HG02642 (cell line): Measurements from ENCODE around the gene ASB10.

Experiments
- ATAC-seq: cut with Tn5 transposase; IDR thresholded peaks from one replicate; pipeline ENCODE4 v1.9.1; 2021; ENCODE audit warnings: mild to moderate bottlenecking; ENCODE audit not compliant: unreplicated experiment, poor library complexity

The ASB10 gene

DNA sequence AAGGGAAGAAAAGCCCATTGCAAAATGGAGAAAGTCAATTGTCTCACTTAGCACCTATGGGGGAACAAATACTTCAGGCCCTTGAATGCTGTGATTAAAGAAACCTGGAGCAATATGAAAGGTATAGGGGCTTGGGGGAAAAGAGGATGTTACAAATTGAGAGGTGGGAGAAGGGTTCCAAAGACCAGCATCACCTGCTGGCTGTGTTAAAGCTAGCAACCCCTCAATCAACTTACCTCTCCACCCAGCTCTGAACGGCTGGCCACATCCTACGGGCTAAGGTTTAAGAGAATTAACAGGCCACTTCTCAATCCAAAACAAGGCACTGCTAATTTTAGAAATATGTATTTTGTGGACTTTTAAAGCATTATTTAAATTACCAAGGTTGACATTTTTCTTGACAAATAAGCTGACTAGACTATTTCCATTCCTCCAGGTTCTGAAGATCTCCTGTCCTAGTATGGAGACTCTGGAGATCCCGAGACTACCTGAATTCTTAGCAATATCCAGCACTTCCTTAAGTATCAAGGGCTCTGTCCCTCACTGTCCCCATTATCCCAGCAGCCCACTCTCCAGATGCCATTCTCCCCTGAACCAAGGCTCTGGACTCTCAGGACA, 24.2 kb upstream of the ASB10 start:
- no peak for ATAC-seq

DNA sequence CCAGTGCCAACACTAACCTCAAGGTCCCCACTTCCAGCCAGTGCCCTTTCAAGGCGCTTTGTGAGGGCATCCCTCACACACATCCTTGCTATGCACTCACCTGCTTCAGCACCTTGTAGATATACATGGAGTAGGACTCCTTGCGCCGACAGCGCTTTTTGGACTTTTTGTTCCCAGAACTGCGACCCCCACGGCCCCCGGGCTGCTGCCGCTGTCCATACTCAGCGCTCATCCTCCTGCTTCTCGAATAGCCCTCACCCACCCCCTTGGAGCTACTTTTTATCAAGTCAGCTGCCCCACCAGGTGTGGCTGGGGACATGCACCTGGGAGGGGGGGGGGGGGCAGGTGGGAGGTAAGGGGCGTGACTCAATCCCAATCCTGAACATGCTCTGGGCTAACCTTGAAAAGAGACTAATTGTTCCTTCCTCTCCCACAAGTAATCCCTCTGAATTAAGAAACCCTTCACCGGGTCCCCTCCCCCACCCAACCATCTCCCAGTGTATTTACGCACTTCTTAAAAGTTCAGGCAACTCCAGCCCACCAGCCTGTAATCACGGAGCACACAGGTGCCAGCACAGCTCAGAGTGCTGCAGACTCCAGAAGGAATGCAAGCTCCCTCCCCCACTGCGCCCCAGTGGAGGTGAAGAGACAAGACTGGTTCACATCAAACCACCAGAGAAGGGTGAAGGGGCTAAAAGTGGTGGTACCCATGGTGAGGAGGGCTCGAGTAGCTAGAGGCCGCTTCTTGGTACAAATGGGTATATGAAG, 23.2 kb upstream of the ASB10 start, which contains the start of gene H2BK1:
H2BK1 (minus strand) TSS at position 402 of the 768 bp plus-strand sequence; CDS start at position 232, 170 bp downstream.
- no peak for ATAC-seq

DNA sequence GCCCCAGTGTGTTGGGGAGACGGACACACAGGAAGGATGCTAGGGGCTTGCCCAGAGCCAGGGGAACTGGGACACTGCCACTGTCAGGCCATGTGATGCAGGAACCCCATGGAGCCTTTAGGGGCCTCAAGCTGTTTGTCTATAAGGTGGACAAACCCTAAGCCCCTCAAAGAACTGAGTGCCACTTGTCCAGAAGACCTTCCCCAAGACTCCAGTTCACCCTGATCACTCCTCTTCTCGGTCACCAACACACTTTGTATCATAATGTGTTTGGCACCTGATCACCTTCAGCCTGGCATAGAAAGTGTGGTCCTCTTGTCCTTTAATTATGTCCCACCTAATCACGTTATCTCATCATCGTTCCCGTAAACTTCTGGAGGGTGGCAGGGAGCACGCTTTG, 22.5 kb upstream of the ASB10 start:
- ATAC-seq, result no peak

DNA sequence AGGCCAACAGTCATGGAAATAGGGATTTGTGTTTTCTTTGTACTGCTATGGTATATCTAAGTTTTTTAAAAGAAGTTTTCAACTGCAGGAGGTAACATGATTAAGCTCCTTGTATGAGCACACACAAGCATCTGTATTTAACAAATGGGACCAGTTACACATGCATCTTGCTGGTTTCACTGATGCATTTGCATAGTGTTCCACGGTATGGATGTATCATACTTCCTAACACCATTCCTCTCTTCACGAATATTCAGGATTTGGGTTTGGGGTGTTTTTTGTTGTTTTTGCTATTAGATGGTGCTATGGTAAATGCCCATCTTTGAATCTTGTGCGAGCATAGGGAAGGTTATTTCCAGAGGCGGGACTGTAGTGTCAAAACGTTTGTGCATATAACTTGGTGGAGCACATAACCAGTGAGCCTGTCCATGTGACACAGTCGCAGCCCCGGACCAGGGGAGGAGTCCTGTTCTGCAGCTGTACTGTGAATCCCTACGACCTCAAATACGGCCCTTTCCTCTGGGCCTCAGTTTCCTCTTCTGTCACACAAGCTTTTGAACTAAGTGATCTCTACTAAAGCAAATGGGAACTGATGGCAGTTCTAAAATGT, 21.3 kb upstream of the ASB10 start:
- ATAC-seq, result no peak

DNA sequence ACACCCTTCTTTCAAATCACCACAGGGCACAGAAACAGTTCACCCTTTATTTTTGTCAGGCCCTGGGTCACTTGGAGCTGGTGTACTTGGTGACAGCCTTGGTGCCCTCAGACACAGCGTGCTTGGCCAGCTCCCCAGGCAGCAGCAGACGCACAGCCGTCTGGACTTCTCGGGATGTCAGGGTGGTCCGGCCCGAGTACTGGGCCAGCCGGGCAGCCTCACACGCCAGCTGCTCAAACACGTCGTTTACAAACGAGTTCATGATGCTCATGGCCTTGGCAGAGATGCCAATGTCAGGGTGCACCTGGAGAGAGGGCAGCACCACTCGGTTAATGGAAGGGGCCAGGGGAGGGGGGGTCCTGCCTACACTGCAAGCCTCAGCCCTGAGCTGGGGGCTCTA, 20.8 kb upstream of the ASB10 start:
- no peak for ATAC-seq

DNA sequence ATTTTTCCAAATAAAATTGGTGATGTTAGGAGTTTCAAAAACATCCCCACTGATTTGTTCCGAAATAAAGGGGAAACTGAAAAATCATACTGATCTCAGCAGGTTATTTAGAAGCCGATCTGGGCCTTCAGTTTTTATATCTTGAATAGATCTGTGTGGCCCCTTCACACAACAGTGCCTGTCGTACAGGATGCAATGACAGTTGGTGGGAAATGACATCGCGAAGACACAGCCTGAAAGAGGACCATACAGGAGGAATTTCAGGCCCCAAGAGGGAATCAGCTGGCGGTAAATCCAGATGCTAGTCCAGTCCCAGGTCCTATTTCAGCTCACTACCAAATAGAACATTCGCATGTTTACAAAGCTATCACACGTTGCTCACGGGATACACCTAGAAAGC, 20.3 kb upstream of the ASB10 start:
- no peak for ATAC-seq

DNA sequence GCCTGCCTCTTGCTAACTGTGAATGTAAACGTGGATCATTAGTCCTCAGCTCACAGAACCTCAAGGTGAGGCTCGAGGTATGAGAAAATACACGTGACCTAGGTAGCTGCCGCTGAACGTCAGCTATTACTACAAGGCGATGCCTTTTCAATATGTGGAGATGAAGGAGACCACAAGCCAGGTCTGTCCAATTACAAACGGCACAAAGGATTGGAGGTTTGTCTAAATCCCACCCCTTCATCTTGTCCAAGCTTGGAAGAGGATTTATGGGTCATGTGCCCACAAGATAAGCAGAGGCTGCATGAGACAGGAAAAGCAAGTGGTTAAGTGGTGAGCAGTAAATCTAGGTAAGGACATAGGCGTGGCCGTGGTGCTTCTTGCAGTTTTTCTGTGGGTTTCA, 19.9 kb upstream of the ASB10 start:
- ATAC-seq, result no peak

DNA sequence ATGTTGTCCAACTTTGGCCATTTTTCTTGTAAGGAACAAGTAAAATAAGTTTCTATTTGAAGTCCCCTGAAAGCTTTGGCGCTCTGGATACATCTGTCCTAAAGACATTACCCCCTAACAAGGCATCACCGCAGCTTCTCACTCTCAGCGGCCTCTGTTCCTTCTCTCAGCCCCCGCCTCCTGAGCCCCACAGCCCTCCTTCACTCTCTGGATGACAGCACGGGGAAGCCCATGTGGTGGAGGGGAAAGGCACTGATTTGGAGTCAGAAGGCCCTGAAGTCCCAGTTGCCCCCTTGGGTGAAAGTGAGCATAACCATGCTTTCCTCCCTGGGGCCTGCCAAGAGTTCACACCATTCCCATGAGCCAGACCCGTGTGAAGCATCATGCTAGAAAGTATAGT, 18.7 kb upstream of the ASB10 start:
- ATAC-seq, result no peak

DNA sequence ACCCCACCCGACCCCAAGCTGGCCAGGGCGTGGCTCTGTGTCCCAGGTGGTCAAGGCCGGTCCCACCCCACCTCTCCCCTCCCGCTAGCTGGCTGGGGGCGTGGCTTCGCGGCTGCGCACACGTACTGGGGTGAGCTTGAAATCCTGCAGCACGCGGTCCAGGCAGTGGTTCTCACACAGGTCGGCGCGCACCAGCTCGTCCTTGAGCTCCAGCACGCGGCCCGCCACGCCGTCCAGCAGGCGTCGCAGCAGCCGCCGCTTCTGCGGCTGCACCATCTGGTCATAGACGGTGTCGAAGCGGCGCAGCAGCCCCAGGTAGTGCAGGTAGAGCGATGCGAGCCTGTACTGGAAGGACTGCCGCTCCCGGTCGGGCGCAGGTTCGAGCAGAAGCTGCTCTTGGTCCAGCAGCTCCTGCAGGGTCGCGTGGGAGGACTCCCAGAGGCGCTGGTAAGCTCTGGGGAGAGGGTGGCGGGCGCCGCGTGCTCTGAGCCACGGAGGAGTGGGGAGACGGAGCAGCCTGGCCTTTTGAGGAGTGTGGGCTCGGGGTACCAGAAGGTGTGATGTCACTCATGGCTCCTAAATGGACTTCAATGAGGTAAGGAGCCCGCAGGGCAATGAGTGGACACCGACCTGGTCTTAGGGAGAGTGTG, 17.5 kb upstream of the ASB10 start:
- ATAC-seq, result no peak

DNA sequence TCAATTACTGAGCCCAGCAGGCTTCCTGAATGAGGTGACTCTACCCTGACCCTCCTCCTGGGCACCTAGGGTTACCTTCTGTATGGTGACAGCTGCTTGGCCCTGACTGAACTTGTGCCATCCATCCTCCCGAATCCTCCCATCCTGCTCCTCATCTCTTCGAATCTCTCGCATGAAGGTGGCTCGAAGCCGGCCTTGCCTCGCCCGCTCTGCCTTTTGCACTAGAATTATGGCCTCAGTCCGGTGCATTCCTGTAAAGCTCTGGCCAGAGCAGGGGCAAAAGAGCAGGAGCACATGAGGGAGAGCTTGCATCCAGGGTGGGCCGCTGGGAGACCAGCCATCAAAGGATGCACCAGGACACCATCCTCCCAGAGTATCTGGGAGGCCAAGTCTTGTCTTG, 15.8 kb upstream of the ASB10 start:
- no peak for ATAC-seq

DNA sequence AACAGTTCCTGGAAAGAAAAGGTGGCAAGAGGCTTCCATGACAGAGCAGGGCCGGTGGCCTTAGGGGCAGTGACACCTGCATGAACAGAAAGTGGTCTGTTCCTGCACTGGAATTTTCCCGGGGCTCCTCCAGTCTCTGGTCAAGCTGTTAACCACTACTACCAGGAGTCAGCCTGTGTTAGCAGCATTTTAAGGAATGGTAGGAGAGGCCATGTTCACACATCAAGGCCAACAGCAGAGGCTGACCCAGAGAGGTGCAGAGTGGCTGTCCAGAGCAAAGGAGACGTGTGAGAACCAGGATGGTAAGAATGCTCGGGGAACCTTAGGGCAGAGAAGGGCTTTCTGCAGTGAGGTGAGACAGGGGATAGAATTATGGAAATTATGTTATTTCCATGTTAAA, 14.7 kb upstream of the ASB10 start:
- no peak for ATAC-seq

DNA sequence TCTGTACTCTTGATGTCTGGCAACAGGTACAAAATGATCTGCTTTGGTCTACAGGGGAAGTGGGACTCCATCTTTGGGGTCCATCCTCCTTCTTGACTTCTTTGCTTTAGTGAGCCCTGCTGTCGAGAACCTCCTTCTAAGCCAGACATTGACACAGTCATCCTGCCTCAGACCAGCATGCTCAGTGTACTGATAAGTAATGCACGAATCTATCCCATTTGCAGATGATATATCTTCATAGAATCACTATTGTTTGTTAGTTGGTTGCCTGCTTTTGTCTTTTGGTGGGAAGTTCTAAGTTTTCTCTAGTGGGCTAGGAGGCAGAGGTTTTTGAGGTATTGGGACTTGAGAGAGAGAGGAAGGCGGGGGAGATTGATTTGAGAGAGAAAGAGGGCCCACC, 14.3 kb upstream of the ASB10 start:
- no peak for ATAC-seq

DNA sequence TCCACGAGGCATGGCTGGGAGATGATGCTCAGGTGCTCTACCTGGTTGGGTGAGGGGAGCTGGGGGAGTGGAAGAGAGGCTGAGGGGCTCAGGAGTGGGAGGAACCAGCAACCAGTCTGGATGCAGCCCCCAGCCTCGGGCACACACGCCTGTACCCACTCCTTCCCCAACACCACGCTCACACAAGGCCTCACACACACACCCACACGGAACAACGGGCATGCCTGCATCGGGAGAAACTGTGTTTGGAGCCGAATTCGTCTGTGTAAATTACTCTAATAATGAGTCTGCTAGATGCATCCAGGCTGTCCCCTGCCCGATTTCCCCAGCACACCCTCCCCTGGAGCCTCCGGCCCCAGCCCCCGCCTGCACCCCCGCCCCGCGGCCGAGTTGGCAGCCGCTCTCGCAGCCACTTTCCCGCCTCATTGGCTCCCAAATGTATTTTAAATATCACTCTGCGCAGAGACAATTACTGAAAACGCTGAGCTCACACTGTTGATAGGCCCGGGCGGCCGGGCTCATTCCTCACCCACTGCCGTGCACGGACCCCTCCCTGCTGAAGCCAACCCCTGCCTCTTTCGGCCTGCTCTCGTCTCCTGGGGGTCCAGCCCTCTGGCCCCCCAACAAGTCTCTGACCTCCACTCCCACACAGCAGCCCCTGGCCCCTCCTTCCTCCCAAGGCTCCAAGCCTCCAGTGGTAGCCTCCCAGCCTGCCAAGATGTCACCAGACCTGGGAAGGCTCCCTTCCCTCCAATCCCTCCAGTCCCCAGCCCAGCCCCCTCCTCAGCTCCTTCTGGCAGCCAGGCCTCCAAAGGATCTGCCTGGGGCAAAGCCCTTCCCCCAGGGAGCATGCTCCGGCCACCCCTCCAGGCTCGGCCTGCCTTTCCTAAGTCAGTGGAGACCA, 12.1 kb upstream of the ASB10 start:
- no peak for ATAC-seq

DNA sequence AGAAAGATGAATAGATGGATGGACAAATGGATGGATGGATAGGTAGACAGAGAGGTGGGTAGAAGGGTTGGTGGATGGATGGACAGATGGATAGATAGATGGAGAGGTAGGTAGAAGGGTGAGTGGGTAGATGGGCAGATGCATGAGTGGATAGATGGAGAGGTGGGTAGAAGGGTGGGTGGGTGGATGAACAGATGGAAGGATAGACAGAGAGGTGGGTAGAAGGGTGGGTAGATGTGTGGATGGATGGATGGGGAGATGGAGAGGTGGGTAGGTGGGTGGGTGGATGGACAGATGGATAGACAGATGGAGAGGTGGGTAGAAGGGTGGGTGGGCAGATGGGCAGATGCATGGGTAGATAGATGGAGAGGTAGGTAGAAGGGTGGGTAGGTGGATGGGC, 10.9 kb upstream of the ASB10 start:
- no peak for ATAC-seq

DNA sequence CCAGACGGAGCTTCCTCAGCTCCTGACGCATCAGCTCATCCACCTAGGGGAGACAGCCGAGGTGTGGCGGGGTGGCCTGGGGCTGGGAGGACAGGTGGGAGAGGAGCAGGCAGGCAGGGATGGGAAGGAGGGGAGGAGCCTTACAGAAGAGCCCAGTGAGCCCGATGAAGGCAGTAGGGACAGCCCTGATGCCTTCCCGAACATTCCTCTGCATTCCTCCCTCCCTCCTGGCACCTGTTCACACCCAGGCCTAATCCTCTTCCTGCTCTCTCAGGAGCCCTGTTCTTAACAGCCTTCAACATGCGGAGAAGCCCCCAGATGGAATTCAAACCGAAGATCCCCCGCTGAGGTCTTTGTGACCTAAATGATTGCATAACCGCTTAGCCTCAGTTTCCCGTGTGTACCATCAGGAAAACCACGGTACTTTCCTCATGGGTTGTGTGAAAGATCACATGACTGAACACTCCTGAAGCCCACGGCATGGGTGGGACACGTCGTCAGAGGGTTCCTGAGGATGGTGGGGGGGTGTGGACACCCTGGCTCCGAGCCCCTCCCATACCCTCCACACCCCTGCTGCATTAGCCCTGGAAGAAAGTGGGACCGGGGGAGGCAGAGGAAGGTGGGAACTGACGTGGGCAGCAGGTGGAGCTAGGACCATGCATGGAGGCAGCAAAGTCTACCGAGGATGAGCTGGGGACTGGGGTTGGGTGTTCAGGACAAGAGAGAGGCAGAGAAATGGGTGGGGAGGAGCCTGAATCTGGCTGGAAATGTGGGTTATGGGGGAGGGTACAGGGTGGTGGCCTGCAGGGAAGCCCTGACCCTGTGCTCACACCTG, 8.8 kb upstream of the ASB10 start:
- ATAC-seq, result no peak

DNA sequence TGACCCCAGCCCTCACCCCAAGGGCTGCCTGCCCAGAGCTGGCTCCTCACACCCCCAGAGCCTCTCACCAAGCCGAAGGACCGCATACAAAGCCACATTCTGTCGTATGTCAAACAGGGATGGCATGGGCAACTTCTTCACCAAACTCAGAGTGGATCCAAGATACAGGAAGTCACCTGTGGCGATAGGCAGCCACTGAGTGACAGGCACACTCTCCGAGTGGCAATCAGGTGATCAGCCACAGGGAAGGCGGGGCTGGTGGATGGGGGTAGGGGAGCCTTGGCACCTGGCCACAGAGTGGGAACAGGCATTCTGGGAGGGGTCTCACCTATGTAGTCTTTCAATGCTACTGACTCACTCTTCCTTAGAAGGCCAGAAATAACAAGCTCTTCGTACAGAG, 7.1 kb upstream of the ASB10 start:
- no peak for ATAC-seq

DNA sequence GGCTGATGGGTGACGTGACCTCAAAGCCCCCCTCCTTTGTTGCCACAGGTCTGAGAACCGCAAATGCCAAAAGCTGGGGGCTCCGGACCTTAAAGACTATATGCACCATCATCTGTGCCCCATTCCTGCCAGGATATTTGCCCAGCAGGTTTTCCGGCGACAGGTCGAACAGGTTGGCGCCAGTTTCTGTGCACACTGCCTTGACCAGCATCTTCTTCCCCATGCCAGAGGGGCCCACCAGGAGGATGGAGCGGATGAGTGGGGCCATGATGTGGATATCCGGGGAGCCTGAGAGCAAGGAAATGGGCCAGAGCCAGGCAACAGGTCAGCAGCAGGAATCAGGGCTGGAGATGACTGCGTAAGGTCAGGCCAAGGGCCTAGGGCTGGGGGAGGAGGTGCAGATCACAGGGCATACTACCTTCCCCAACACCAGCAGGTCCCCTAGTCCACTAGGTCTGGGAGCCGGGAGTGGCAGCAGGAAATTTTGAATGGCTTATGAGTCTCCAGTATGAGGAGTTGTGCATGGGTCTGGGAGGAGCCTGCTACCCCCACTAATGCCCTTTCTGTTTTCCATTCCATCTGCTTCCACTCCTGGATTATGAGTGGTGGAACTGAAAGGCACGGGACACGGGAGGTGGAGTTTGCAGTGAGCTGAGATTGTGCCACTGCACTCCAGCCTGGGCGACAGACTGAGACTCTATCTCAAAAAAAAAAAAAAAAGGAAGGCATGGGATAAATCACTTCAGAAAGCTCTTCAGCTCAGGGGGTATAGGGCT, 6.3 kb upstream of the ASB10 start:
- no peak for ATAC-seq

DNA sequence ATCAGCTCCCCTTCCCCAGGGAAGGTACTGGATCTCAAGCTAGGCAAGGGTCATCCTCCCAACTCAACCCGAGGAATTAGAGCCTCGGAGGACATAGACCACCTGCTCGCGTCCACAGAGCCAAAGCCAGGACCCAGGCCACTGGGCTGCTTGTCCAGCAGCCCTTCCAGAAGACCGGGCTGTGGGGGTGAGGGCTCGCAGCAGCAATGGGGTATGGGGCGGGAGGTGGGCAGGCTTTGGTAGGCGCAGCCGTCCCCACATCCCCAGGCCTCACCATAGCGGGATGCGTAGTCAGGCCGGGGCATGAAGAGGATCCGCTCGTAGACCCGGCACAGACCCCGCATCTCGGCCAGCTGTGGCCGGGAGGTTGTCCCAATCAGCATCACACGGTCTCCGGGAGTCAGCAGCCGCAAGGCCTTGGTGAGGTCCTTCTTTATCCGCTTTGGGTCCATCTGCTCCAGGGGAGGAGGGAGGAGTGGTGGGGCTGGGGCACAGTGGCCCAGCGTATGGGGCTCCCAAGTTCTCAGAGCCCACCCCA, 5.0 kb upstream of the ASB10 start:
- ATAC-seq, result no peak
